Testis (tissue), 3 donors: Measurements from ENCODE around the gene FOLR3. TPM values are rescaled to one million over a fixed set of nuclear protein-coding genes. Genes with fewer than 3 reads are reported as not detected.
"Not testable (repeated sequence)": the region's sequence is repeated elsewhere in the genome, so short reads cannot be mapped to it uniquely, and the experiment has no call there.

Source experiments
- DNase-seq: peaks from one replicate; pipeline ENCODE4 v3.0.0-alpha.2; 2019
- H3K27ac ChIP-seq, 2 donors: fragments of 200-600 bp; sonication (generic); one replicate each; pipeline ENCODE4 v1.5.1; 2019
- H3K27me3 ChIP-seq: fragments of 200-600 bp; sonication (generic); one replicate; pipeline ENCODE4 v1.5.1; 2019
- H3K36me3 ChIP-seq: fragments of 200-600 bp; sonication (generic); one replicate; pipeline ENCODE4 v1.5.1; 2017; ENCODE audit warnings: low read depth; ENCODE audit errors: missing control alignments
- H3K4me1 ChIP-seq: fragments of 200-600 bp; sonication (generic); one replicate; pipeline ENCODE4 v1.5.1; 2019
- H3K4me3 ChIP-seq, 2 donors: fragments of 200-600 bp; sonication (generic); one replicate each; pipeline ENCODE4 v1.5.1; 2017 to 2019
- H3K9me3 ChIP-seq: fragments of 200-600 bp; sonication (generic); one replicate; pipeline ENCODE4 v1.5.1; 2017
- POLR2A ChIP-seq: fragments of 450-650 bp; IDR thresholded peaks from one replicate; pipeline ENCODE4 v1.6.1; 2017; ENCODE audit warnings: antibody characterized with exemption, mild to moderate bottlenecking, moderate library complexity
- WGBS, 2 donors: methylation state at CpG; one replicate each; pipeline ENCODE4 v1.1.5; 2018; 5-methylcytosine and 5-hydroxymethylcytosine counted together
- intact Hi-C: fragments of 100-400 bp; cut with DNase I; formaldehyde crosslinking; loops from one replicate; pipeline ENCODE4 v1.15.1; 2023; ENCODE audit warnings: low total_unique reads
- polyA plus RNA-seq: library from polyadenylated mRNA; stranded (reverse); fragments of 350-450 nt; fragmentation: Illumina TruSeq; extraction: RNeasy Lipid Tissue Mini Kit (QIAGEN cat#74804); gene quantifications from one replicate; pipeline ENCODE4 v1.2.3, GENCODE V29; 2014; ENCODE audit warnings: low read depth, low replicate concordance; ENCODE audit not compliant: insufficient read depth
- total RNA-seq, 2 donors: library from RNA; depleted of rRNA; stranded (reverse); fragments of >200 nt; gene quantifications; one replicate each; pipeline ENCODE4 v1.2.3, GENCODE V29; 2016
- TF ChIP-seq, protein P1 (sequence below), 3 experiments: fragments of 450-650 bp in 2 of 3; fragments of 200-600 bp in 1 of 3; sonication (generic) in 1 of 3; IDR thresholded peaks; one replicate each; pipeline ENCODE4 v1.5.1; 2016 to 2019; ENCODE audit warnings: antibody characterized with exemption in 3 of 3, mild to moderate bottlenecking in 2 of 3, moderate library complexity in 1 of 3

Gene FOLR3
- total and polyA plus RNA-seq, 3 donors from 2014 or later = 0.55 to 0.79 TPM; not detected in 1

DNA sequence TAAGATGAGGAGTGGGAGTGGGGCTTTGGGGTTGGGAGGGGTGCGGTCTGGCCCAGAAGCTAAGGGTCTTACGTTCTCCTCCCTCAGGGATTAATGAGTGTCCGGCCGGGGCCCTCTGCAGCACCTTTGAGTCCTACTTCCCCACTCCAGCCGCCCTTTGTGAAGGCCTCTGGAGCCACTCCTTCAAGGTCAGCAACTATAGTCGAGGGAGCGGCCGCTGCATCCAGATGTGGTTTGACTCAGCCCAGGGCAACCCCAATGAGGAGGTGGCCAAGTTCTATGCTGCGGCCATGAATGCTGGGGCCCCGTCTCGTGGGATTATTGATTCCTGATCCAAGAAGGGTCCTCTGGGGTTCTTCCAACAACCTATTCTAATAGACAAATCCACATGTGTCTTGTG lies 4.0 kb downstream of the FOLR3 start:
- Histone ChIP-seq H3K4me1 (no peaks in the 10 kb centered on the region), H3K36me3 (no peaks in the 10 kb centered on the region), H3K9me3 (no peaks in the 10 kb centered on the region), H3K4me3 (no peak overlapping the region), H3K27ac (no peak overlapping the region), H3K27me3 (no peaks in the 10 kb centered on the region)
- TF ChIP-seq POLR2A = no peak
- TF ChIP-seq, protein P1, sequence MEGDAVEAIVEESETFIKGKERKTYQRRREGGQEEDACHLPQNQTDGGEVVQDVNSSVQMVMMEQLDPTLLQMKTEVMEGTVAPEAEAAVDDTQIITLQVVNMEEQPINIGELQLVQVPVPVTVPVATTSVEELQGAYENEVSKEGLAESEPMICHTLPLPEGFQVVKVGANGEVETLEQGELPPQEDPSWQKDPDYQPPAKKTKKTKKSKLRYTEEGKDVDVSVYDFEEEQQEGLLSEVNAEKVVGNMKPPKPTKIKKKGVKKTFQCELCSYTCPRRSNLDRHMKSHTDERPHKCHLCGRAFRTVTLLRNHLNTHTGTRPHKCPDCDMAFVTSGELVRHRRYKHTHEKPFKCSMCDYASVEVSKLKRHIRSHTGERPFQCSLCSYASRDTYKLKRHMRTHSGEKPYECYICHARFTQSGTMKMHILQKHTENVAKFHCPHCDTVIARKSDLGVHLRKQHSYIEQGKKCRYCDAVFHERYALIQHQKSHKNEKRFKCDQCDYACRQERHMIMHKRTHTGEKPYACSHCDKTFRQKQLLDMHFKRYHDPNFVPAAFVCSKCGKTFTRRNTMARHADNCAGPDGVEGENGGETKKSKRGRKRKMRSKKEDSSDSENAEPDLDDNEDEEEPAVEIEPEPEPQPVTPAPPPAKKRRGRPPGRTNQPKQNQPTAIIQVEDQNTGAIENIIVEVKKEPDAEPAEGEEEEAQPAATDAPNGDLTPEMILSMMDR (IDR thresholded peaks at IDR 0.05) = no peak
- intact Hi-C loops = no loop called here
- WGBS, 2 donors = 87 to 88% methylated on average over 5 to 11 of the region's 11 CpGs
- no peak for DNase-seq

DNA sequence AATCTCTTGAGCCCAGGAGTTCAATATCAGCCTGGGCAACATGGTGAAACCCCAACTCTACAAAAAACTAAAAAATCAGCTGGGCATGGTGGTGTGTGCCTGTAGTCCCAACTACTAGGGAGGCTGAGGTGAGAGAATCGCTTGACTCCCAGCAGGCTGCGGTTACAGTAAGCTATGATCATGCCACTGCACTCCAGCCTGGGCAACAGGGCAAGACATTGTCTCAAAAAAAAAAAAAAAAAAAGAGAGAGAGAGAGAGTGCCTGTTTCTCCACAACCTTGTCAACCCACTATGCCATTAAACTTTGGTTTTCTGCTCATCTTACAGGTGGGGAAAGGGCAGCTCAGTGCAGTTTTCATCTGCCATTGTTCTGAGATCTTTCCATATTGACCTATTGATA lies 5.1 kb downstream of the FOLR3 start:
- intact Hi-C loops = no loop called here
- TF ChIP-seq POLR2A = no peak
- Histone ChIP-seq H3K27me3 (no peaks in the 10 kb centered on the region), H3K36me3 (no peaks in the 10 kb centered on the region), H3K27ac (no peak overlapping the region), H3K4me1 (no peaks in the 10 kb centered on the region), H3K4me3 (no peak overlapping the region), H3K9me3 (no peaks in the 10 kb centered on the region)
- no peak for DNase-seq
- WGBS, 2 donors = 97 to 100% methylated on average over 2 of the region's 2 CpGs

DNA sequence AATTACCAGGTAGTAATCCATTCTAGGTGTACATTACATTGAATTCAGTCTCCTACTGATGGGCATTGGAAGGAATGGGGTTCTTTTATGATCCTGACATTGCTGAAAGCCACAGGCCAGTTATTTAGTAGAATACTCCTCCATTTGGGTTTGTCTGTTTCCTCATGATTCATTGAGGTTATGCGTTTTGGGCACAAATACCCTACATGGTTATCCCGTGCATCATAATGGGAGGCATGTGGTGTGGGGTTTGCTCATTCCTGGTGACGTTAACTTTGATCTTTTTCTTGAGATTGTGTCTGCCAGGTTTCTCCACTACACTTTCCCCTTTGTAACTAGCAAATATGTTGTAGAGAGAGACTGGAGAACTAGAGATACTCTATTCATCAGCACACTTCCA lies 5.5 kb downstream of the FOLR3 start:
- intact Hi-C loops = no loop called here

DNA sequence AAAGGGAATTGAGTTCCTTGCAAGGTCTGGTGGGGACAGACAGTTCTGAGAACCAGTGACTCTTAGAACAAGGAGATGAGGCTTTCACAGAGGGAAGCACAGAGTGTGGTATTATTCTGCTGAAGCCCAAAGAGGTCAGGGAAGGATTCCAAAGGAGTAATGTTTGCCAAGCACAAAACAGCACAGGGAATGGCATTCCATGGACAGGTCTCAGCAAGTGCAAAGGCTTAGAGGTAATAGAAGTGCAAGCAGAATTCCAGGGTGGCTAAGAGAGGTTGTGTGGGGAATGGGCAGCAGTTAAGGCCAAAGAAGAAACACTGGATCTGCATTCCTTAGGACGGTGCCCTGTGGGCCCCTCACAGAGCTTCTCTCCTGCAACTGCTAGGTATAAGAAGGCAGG lies 6.6 kb downstream of the FOLR3 start:
- H3K4me3 ChIP-seq, H3K36me3 ChIP-seq, H3K4me1 ChIP-seq, H3K27ac ChIP-seq, H3K27me3 ChIP-seq, intact Hi-C loops, H3K9me3 ChIP-seq, DNase-seq: not testable (repeated sequence)
- WGBS, 2 donors = 55 to 73% methylated on average over 1 of the region's 1 CpG

More for the DNA sequence above, 5.5 kb downstream of the FOLR3 start:
- no peak overlapping the region for H3K27ac ChIP-seq
- WGBS, 2 donors = 75 to 77% methylated on average over 3 of the region's 3 CpGs
- no peak for DNase-seq
- H3K4me1 ChIP-seq = no peaks in the 10 kb centered on the region
- no peaks in the 10 kb centered on the region for H3K9me3 ChIP-seq
- no peak overlapping the region for H3K4me3 ChIP-seq
- no peaks in the 10 kb centered on the region for H3K36me3 ChIP-seq
- TF ChIP-seq POLR2A = no peak
- TF ChIP-seq, protein P1 (IDR thresholded peaks at IDR 0.05) = no peak
- no peaks in the 10 kb centered on the region for H3K27me3 ChIP-seq

DNA sequence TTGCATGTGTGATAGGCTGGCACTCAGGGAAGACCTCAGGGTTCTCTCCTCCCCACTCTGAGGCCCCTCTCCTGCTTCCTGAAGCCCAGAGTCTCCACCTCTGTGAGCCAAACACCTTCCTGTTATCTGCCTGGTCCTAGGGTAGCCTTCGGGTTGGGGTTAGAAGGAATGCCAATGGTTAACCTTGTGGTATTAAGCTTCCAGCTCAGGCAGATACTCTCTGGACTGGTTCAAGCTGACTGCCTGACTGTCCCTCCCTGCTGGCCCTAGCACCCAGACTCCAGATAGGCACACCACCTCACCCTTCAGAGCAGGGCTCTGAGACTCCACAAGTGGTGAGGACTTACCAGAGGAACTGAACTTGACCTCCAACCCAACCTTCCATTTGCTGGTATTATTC lies 7.0 kb downstream of the FOLR3 start:
- H3K36me3 ChIP-seq, H3K9me3 ChIP-seq, intact Hi-C loops, H3K27ac ChIP-seq, H3K4me1 ChIP-seq, H3K27me3 ChIP-seq, H3K4me3 ChIP-seq, DNase-seq: not testable (repeated sequence)
- WGBS, 2 donors = 40% methylated on average over 1 of the region's 1 CpG; no CpG with 5 or more reads in 1 of the 2 donors

DNA sequence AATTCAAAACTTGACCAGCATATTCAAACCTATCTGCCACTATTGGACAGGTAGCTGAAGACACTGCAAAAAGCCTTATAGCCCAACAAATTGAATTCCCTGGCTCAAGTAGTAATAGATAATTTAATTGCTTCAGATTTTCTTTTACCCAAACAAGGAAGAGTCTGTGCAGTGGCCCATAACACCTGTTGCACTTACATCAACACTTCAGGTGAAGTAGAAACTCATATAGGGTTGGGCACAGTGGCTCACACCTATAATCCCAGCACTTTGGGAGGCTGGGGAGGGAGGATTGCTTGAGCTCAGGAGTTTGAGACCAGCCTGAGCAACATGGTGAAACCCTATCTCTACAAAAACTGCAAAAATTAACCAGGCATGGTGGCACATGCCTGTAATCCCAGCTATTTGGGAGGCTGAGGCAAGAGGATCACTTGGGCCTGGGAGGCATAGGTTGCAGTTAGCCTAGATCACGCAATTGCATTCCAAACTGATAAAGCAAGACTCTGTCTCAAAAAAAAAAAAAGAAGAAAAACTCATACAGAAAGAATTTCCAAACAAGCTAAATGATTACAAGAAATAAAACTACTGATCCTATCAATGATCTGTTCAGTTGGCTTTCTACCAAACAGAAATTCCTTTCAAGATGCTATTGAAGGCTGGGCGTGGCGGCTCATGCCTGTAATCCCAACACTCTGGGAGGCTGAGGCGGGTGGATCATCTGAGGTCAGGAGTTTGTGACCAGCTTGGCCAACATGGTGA lies 9.5 kb downstream of the FOLR3 start:
- no peaks in the 10 kb centered on the region for H3K4me1 ChIP-seq
- H3K27ac ChIP-seq = no peak overlapping the region
- WGBS, 2 donors = 94 to 95% methylated on average over 4 of the region's 4 CpGs
- no peaks in the 10 kb centered on the region for H3K36me3 ChIP-seq
- no peaks in the 10 kb centered on the region for H3K27me3 ChIP-seq
- H3K9me3 ChIP-seq = no peaks in the 10 kb centered on the region
- TF ChIP-seq POLR2A = no peak
- TF ChIP-seq, protein P1 (IDR thresholded peaks at IDR 0.05) = no peak
- no peak for DNase-seq
- H3K4me3 ChIP-seq = no peak overlapping the region
- intact Hi-C loops = no loop called here
